ENCODE results near the gene MAN1A2.

MAN1A2 gene

GRCh38 chr1:117359561-117360289, 7.5 kb upstream of the MAN1A2 start:
- no peak for FAIRE-seq
- no peak for DNase-seq (ENCODE audit: insufficient read length, low spot score)

GRCh38 chr1:117362986-117363385, 4.3 kb upstream of the MAN1A2 start:
- DNase-seq (ENCODE audit: insufficient read length, low spot score) (no peak), FAIRE-seq (no peak)

- FAIRE-seq (no peak), DNase-seq (ENCODE audit: insufficient read length, low spot score) (no peak)
Observed at GRCh38 chr1:117363571-117364048, 3.6 kb upstream of the MAN1A2 start.

- no peak for FAIRE-seq
Observed at GRCh38 chr1:117364240-117364639, 3.0 kb upstream of the MAN1A2 start.

GRCh38 chr1:117365350-117366176, 1.7 kb upstream of the MAN1A2 start:
- DNase-seq (ENCODE audit: insufficient read length, low spot score) (no peak), FAIRE-seq (no peak)

More at GRCh38 chr1:117364240-117364639, 3.0 kb upstream of the MAN1A2 start:
- no peak for DNase-seq (ENCODE audit: insufficient read length, low spot score)

GRCh38 chr1:117366177-117367045, 838 bp upstream of the MAN1A2 start:
- FAIRE-seq (no peak), DNase-seq (ENCODE audit: insufficient read length, low spot score) (peak; percentile 65)

- DNase-seq (ENCODE audit: insufficient read length, low spot score) (no peak), FAIRE-seq (no peak)
Observed at GRCh38 chr1:117368116-117369108, 1.2 kb downstream of the MAN1A2 start.

GRCh38 chr1:117370071-117370470, 2.8 kb downstream of the MAN1A2 start:
- FAIRE-seq (no peak), DNase-seq (ENCODE audit: insufficient read length, low spot score) (no peak)

GRCh38 chr1:117370509-117370908, 3.3 kb downstream of the MAN1A2 start:
- FAIRE-seq, result no peak
- DNase-seq (ENCODE audit: insufficient read length, low spot score), result no peak

- no peak for FAIRE-seq
- DNase-seq (ENCODE audit: insufficient read length, low spot score), result no peak
Observed at GRCh38 chr1:117371441-117372151, 4.3 kb downstream of the MAN1A2 start.

- no peak for FAIRE-seq
- no peak for DNase-seq (ENCODE audit: insufficient read length, low spot score)
Observed at GRCh38 chr1:117372863-117373412, 5.7 kb downstream of the MAN1A2 start.

- FAIRE-seq (no peak), DNase-seq (ENCODE audit: insufficient read length, low spot score) (no peak)
Observed at GRCh38 chr1:117373932-117374331, 6.7 kb downstream of the MAN1A2 start.

GRCh38 chr1:117375327-117375726, 8.1 kb downstream of the MAN1A2 start:
- FAIRE-seq (no peak), DNase-seq (ENCODE audit: insufficient read length, low spot score) (no peak)

- DNase-seq (ENCODE audit: insufficient read length, low spot score) (no peak), FAIRE-seq (no peak)
Observed at GRCh38 chr1:117387060-117387633, 19.9 kb downstream of the MAN1A2 start.

- no peak for FAIRE-seq
Observed at GRCh38 chr1:117388328-117388727, 21.1 kb downstream of the MAN1A2 start.

GRCh38 chr1:117389284-117389683, 22.0 kb downstream of the MAN1A2 start:
- FAIRE-seq, result no peak

More at GRCh38 chr1:117388328-117388727, 21.1 kb downstream of the MAN1A2 start:
- no peak for DNase-seq (ENCODE audit: insufficient read length, low spot score)

GRCh38 chr1:117389779-117390178, 22.5 kb downstream of the MAN1A2 start:
- FAIRE-seq (no peak), DNase-seq (ENCODE audit: insufficient read length, low spot score) (no peak)

More at GRCh38 chr1:117389284-117389683, 22.0 kb downstream of the MAN1A2 start:
- no peak for DNase-seq (ENCODE audit: insufficient read length, low spot score)

GRCh38 chr1:117392771-117393170, 25.5 kb downstream of the MAN1A2 start:
- DNase-seq (ENCODE audit: insufficient read length, low spot score) (no peak), FAIRE-seq (no peak)

All from HTR-8/SVneo (cell line).